WTC11 (cell line): ENCODE results near the gene B4GALNT3. TPM values are rescaled to one million over a fixed set of nuclear protein-coding genes. Genes with fewer than 3 reads are reported as not detected.

Source experiments
- ATAC-seq: fragments of 200-7000 bp; cut with Tn5 transposase; 2 replicates; pipeline ENCODE4 v1.10.0; 2021; ENCODE audit warnings: mild to moderate bottlenecking, moderate library complexity
- CTCF ChIA-PET: fragments of 300-600 bp; sonication (Branson Sonifier 250); formaldehyde crosslinking; loops from one replicate; lab custom pipeline; 2021; ENCODE audit warnings: antibody characterized with exemption; lab: Charles Lee
- POLR2A ChIA-PET: fragments of 350-600 bp; sonication (Branson Sonifier 250); formaldehyde crosslinking; loops from one replicate; lab custom pipeline; 2021; ENCODE audit warnings: antibody characterized with exemption; lab: Charles Lee
- DNase-seq: peaks from one replicate; pipeline ENCODE4 v3.0.0; 2021; ENCODE audit warnings: low spot score
- H3K27ac Mint-ChIP-seq: 2 replicates; pipeline ENCODE4 v1.8.0; 2021; ENCODE audit warnings: mixed read lengths
- H3K27me3 Mint-ChIP-seq: 2 replicates; pipeline ENCODE4 v1.8.0; 2021; ENCODE audit warnings: low read depth, mild to moderate bottlenecking, moderate library complexity, mixed read lengths
- H3K36me3 Mint-ChIP-seq: 2 replicates; pipeline ENCODE4 v1.8.0; 2021; ENCODE audit warnings: mixed read lengths
- H3K4me1 Mint-ChIP-seq: 2 replicates; pipeline ENCODE4 v1.8.0; 2022; ENCODE audit warnings: mixed read lengths
- H3K4me3 Mint-ChIP-seq: 2 replicates; pipeline ENCODE4 v1.8.0; 2021; ENCODE audit warnings: mild to moderate bottlenecking, moderate library complexity, mixed read lengths
- H3K9me3 Mint-ChIP-seq: 2 replicates; pipeline ENCODE4 v1.8.0; 2021; ENCODE audit warnings: mixed read lengths
- ARID4B ChIP-seq: sonication (generic); formaldehyde crosslinking; IDR thresholded peaks from 2 replicates; pipeline ENCODE4 v1.8.0; 2023; ENCODE audit warnings: missing genetic modification reagents, mild to moderate bottlenecking, borderline replicate concordance
- E2F4 ChIP-seq: sonication (generic); formaldehyde crosslinking; IDR thresholded peaks from 2 replicates; pipeline ENCODE4 v1.8.1; 2022; ENCODE audit warnings: low read depth, mild to moderate bottlenecking, moderate library complexity, missing genetic modification reagents, borderline replicate concordance
- ESRRA ChIP-seq: sonication (generic); formaldehyde crosslinking; IDR thresholded peaks from 2 replicates; pipeline ENCODE4 v1.8.1; 2022; ENCODE audit warnings: mild to moderate bottlenecking, missing genetic modification reagents, borderline replicate concordance
- FOXJ3 ChIP-seq: sonication (generic); formaldehyde crosslinking; IDR thresholded peaks from 2 replicates; pipeline ENCODE4 v1.9.0; 2021; ENCODE audit warnings: missing genetic modification reagents, mild to moderate bottlenecking, borderline replicate concordance
- GRHL2 ChIP-seq: fragments of 250-450 bp; sonication (Bioruptor Pico); IDR thresholded peaks from 2 replicates; pipeline ENCODE4 v1.8.0; 2022; ENCODE audit warnings: mild to moderate bottlenecking, moderate library complexity; ENCODE audit not compliant: insufficient replicate concordance, severe bottlenecking
- HMGA2 ChIP-seq: fragments of 250-450 bp; sonication (Bioruptor Pico); IDR thresholded peaks from 2 replicates; pipeline ENCODE4 v1.4.0; 2021; ENCODE audit warnings: mild to moderate bottlenecking, moderate library complexity
- IRF2 ChIP-seq: sonication (generic); formaldehyde crosslinking; IDR thresholded peaks from 2 replicates; pipeline ENCODE4 v1.8.0; 2022; ENCODE audit warnings: low read depth, missing genetic modification reagents, borderline replicate concordance
- JAZF1 ChIP-seq: fragments of 250-450 bp; sonication (Bioruptor Pico); IDR thresholded peaks from 2 replicates; pipeline ENCODE4 v1.9.0; 2021; ENCODE audit warnings: moderate library complexity, mild to moderate bottlenecking, inconsistent platforms
- JUN ChIP-seq: sonication (generic); formaldehyde crosslinking; IDR thresholded peaks from 2 replicates; pipeline ENCODE4 v1.8.0; 2023; ENCODE audit warnings: mild to moderate bottlenecking, missing genetic modification reagents
- KAT7 ChIP-seq: sonication (generic); formaldehyde crosslinking; IDR thresholded peaks from 2 replicates; pipeline ENCODE4 v1.8.1; 2023; ENCODE audit warnings: missing genetic modification reagents, mild to moderate bottlenecking, borderline replicate concordance
- PRDM15 ChIP-seq: sonication (generic); formaldehyde crosslinking; IDR thresholded peaks from 2 replicates; pipeline ENCODE4 v1.8.0; 2022; ENCODE audit warnings: missing genetic modification reagents
- PREB ChIP-seq: sonication (generic); formaldehyde crosslinking; IDR thresholded peaks from 2 replicates; pipeline ENCODE4 v1.8.1; 2022; ENCODE audit warnings: mild to moderate bottlenecking, missing genetic modification reagents, moderate library complexity, borderline replicate concordance
- PRRX2 ChIP-seq: fragments of 250-450 bp; sonication (Bioruptor Pico); IDR thresholded peaks from 2 replicates; pipeline ENCODE4 v1.8.0; 2021; ENCODE audit warnings: mild to moderate bottlenecking
- SMAD4 ChIP-seq: sonication (generic); formaldehyde crosslinking; IDR thresholded peaks from 2 replicates; pipeline ENCODE4 v1.8.0; 2022; ENCODE audit warnings: mild to moderate bottlenecking, missing genetic modification reagents
- TEAD1 ChIP-seq: sonication (generic); formaldehyde crosslinking; IDR thresholded peaks from 2 replicates; pipeline ENCODE4 v1.8.0; 2022; ENCODE audit warnings: mild to moderate bottlenecking, missing genetic modification reagents
- TEAD4 ChIP-seq: sonication (generic); formaldehyde crosslinking; IDR thresholded peaks from 2 replicates; pipeline ENCODE4 v1.8.0; 2022; ENCODE audit warnings: mild to moderate bottlenecking, missing genetic modification reagents
- ZNF121 ChIP-seq: sonication (generic); formaldehyde crosslinking; IDR thresholded peaks from 2 replicates; pipeline ENCODE4 v1.8.0; 2023; ENCODE audit warnings: missing genetic modification reagents
- ZNF138 ChIP-seq: sonication (generic); formaldehyde crosslinking; conservative IDR thresholded peaks from 2 replicates; pipeline ENCODE4 v1.8.1; 2022; ENCODE audit warnings: mild to moderate bottlenecking, moderate library complexity, missing genetic modification reagents
- ZNF416 ChIP-seq: fragments of 250-450 bp; sonication (Bioruptor Pico); IDR thresholded peaks from 2 replicates; pipeline ENCODE4 v1.9.0; 2021; ENCODE audit warnings: mild to moderate bottlenecking, inconsistent platforms
- ZNF512 ChIP-seq: sonication (generic); formaldehyde crosslinking; IDR thresholded peaks from 2 replicates; pipeline ENCODE4 v1.8.1; 2022; ENCODE audit warnings: missing genetic modification reagents, borderline replicate concordance
- total RNA-seq: library from RNA; stranded (reverse); gene quantifications from 3 replicates; pipeline ENCODE4 v1.2.3, GENCODE V29; 2021

The B4GALNT3 gene
- total RNA-seq, 1 experiment from 2014 or later: 19.0 TPM

- Mint-ChIP-seq H3K9me3 (peaks cover 29% of the 10 kb centered on the region), H3K4me3 (no peak overlapping the region)
- CTCF ChIA-PET: interaction anchor here (0.6 to 0.8 kb wide), 3 partner anchors 12 to 224 kb away, joined by 3 read pairs; no protein-coding TSS in a partner anchor
Measured at GRCh38 chr12:532908-533565, 73.3 kb downstream of the B4GALNT3 start.

GRCh38 chr12:533718-534117 is 74.0 kb downstream of the B4GALNT3 start:
- peaks cover 26% of the 10 kb centered on the region for H3K36me3 Mint-ChIP-seq
- ChIA-PET CTCF (interaction anchor here (0.8 kb wide), 2 partner anchors 11 to 91 kb away, joined by 3 read pairs; no protein-coding TSS in a partner anchor), POLR2A (no interaction called here)
- peaks cover 3% of the 10 kb centered on the region for H3K27me3 Mint-ChIP-seq
- TF ChIP-seq HMGA2 (no peak), ZNF416 (CRISPR knock-in tag) (no peak), JAZF1 (CRISPR knock-in tag) (no peak), ESRRA (CRISPR knock-in tag) (no peak), PRRX2 (CRISPR knock-in tag) (no peak), TEAD4 (no peak), ZNF138 (CRISPR knock-in tag) (no peak), PRDM15 (CRISPR knock-in tag) (no peak)
- DNase-seq: no peak
- no peak overlapping the region for H3K27ac Mint-ChIP-seq
- no peak for ATAC-seq
- H3K4me3 Mint-ChIP-seq: no peak overlapping the region
- peaks cover 28% of the 10 kb centered on the region for H3K9me3 Mint-ChIP-seq
- H3K4me1 Mint-ChIP-seq: peaks cover 5% of the 10 kb centered on the region; the same call in 1 of the 2 replicates

More at GRCh38 chr12:532908-533565, 73.3 kb downstream of the B4GALNT3 start:
- ATAC-seq: no peak
- Mint-ChIP-seq H3K27me3 (peaks cover 3% of the 10 kb centered on the region), H3K4me1 (peaks cover 5% of the 10 kb centered on the region; the same call in 1 of the 2 replicates), H3K36me3 (peaks cover 26% of the 10 kb centered on the region), H3K27ac (no peak overlapping the region)
- DNase-seq: no peak
- TF ChIP-seq ZNF138 (CRISPR knock-in tag): no peak
- TF ChIP-seq KAT7 (CRISPR knock-in tag): no peak
- TF ChIP-seq PREB (CRISPR knock-in tag): no peak
- no peak for TF ChIP-seq TEAD1 (CRISPR knock-in tag)
- no peak for TF ChIP-seq E2F4 (CRISPR knock-in tag)
- TF ChIP-seq GRHL2 (CRISPR knock-in tag): no peak
- TF ChIP-seq SMAD4: no peak
- TF ChIP-seq JUN: no peak
- no peak for TF ChIP-seq ZNF416 (CRISPR knock-in tag)
- no peak for TF ChIP-seq ZNF121 (CRISPR knock-in tag)
- POLR2A ChIA-PET: no interaction called here

GRCh38 chr12:534216-534615 is 74.5 kb downstream of the B4GALNT3 start:
- H3K4me3 Mint-ChIP-seq: no peak overlapping the region
- DNase-seq: no peak
- H3K4me1 Mint-ChIP-seq: peaks cover 5% of the 10 kb centered on the region; the same call in 1 of the 2 replicates
- H3K9me3 Mint-ChIP-seq: peaks cover 23% of the 10 kb centered on the region
- no peak for ATAC-seq
- ChIA-PET POLR2A (no interaction called here), CTCF (interaction anchor here (0.6 kb wide), 1 partner anchor 13 kb away, joined by 3 read pairs; no protein-coding TSS in a partner anchor)
- no peak overlapping the region for H3K27ac Mint-ChIP-seq
- H3K27me3 Mint-ChIP-seq: peaks cover 3% of the 10 kb centered on the region
- peaks cover 23% of the 10 kb centered on the region for H3K36me3 Mint-ChIP-seq
- no peak for TF ChIP-seq ZNF512 (CRISPR knock-in tag)
- no peak for TF ChIP-seq FOXJ3 (CRISPR knock-in tag)
- TF ChIP-seq IRF2 (CRISPR knock-in tag): no peak
- TF ChIP-seq ARID4B (CRISPR knock-in tag): no peak
